ENCODE data around the gene UBASH3A.

DNA sequence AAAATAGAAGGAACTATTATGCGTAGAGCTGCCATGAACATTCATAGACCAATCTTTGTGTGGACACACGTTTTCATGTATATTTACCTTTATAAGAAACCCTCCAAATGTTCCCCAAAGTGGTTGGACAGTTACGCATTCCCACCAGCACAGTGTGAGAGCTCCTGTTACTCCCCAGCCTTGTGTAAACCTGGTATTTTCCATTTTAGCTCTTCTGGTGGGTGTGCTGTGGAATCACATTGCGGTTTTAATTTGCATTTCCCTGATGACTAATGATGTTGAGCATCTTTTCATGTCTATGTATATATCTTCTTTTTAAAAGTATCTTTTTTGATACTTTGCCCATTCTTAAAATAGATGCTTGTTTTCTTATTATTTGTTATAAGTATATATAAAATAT is 3.2 kb upstream of the UBASH3A start:
- TF ChIP-seq, protein P1, sequence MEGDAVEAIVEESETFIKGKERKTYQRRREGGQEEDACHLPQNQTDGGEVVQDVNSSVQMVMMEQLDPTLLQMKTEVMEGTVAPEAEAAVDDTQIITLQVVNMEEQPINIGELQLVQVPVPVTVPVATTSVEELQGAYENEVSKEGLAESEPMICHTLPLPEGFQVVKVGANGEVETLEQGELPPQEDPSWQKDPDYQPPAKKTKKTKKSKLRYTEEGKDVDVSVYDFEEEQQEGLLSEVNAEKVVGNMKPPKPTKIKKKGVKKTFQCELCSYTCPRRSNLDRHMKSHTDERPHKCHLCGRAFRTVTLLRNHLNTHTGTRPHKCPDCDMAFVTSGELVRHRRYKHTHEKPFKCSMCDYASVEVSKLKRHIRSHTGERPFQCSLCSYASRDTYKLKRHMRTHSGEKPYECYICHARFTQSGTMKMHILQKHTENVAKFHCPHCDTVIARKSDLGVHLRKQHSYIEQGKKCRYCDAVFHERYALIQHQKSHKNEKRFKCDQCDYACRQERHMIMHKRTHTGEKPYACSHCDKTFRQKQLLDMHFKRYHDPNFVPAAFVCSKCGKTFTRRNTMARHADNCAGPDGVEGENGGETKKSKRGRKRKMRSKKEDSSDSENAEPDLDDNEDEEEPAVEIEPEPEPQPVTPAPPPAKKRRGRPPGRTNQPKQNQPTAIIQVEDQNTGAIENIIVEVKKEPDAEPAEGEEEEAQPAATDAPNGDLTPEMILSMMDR (IDR thresholded peaks at IDR 0.05), result no peak
- no peak for TF ChIP-seq EZH2 (IDR thresholded peaks at IDR 0.05)
- TF ChIP-seq EZH2phosphoT487 (IDR thresholded peaks at IDR 0.05), result no peak
